ENCODE measurements around the gene CCDC92B. TPM values are rescaled to one million over a fixed set of nuclear protein-coding genes. Genes with fewer than 3 reads are reported as not detected.

The CCDC92B gene
- total RNA-seq, 6 experiments from 2014 or later: not detected

GRCh38 chr17:2695243-2695960, 54.0 kb downstream of the CCDC92B start:
- DNase-seq: no peak
- no peak for TF ChIP-seq CTCF (IDR thresholded peaks at IDR 0.05)
- Mint-ChIP-seq H3K9me3 (no peaks in the 10 kb centered on the region), H3K4me1 (ENCODE audit: low read depth) (no peaks in the 10 kb centered on the region), H3K27ac (no peak overlapping the region), H3K36me3 (ENCODE audit: low read depth) (no peaks in the 10 kb centered on the region), H3K4me3 (no peak overlapping the region), H3K27me3 (ENCODE audit: insufficient read depth) (peaks cover 4% of the 10 kb centered on the region)

- no peaks in the 10 kb centered on the region for H3K9me3 Mint-ChIP-seq
- H3K36me3 Mint-ChIP-seq (ENCODE audit: low read depth): no peaks in the 10 kb centered on the region
- H3K27ac Mint-ChIP-seq: no peak overlapping the region; the same call in 1 of the 2 replicates
- no peak for DNase-seq
- no peak for TF ChIP-seq CTCF (IDR thresholded peaks at IDR 0.05)
- H3K4me1 Mint-ChIP-seq (ENCODE audit: low read depth): no peaks in the 10 kb centered on the region
- no peak overlapping the region for H3K4me3 Mint-ChIP-seq
- peaks cover 7% of the 10 kb centered on the region for H3K27me3 Mint-ChIP-seq (ENCODE audit: insufficient read depth)
These were observed 54.8 kb downstream of the CCDC92B start for GRCh38 chr17:2694381-2695242.

GRCh38 chr17:2693561-2694380, 55.7 kb downstream of the CCDC92B start:
- Mint-ChIP-seq H3K4me3 (no peak overlapping the region), H3K27ac (no peak overlapping the region), H3K27me3 (ENCODE audit: insufficient read depth) (peaks cover 14% of the 10 kb centered on the region), H3K9me3 (peaks cover 6% of the 10 kb centered on the region; the same call in 1 of the 2 replicates), H3K36me3 (ENCODE audit: low read depth) (no peaks in the 10 kb centered on the region), H3K4me1 (ENCODE audit: low read depth) (no peaks in the 10 kb centered on the region)
- no peak for DNase-seq
- no peak for TF ChIP-seq CTCF (IDR thresholded peaks at IDR 0.05)

- H3K27ac Mint-ChIP-seq: no peak overlapping the region
- H3K27me3 Mint-ChIP-seq (ENCODE audit: insufficient read depth): peaks cover 24% of the 10 kb centered on the region
- TF ChIP-seq CTCF (IDR thresholded peaks at IDR 0.05): no peak
- no peak for DNase-seq
- H3K4me3 Mint-ChIP-seq: no peak overlapping the region
- peaks cover 6% of the 10 kb centered on the region; the same call in 1 of the 2 replicates for H3K9me3 Mint-ChIP-seq
- no peaks in the 10 kb centered on the region for H3K36me3 Mint-ChIP-seq (ENCODE audit: low read depth)
- H3K4me1 Mint-ChIP-seq (ENCODE audit: low read depth): peaks cover under 1% of the 10 kb centered on the region
These were observed 56.7 kb downstream of the CCDC92B start for GRCh38 chr17:2692781-2693135.

- Mint-ChIP-seq H3K36me3 (ENCODE audit: low read depth) (no peaks in the 10 kb centered on the region), H3K4me1 (ENCODE audit: low read depth) (peaks cover 7% of the 10 kb centered on the region), H3K27me3 (ENCODE audit: insufficient read depth) (peaks cover 29% of the 10 kb centered on the region), H3K27ac (no peak overlapping the region), H3K9me3 (peaks cover 6% of the 10 kb centered on the region; the same call in 1 of the 2 replicates), H3K4me3 (no peak overlapping the region)
- TF ChIP-seq CTCF (IDR thresholded peaks at IDR 0.05): no peak
- no peak for DNase-seq
These were observed 57.3 kb downstream of the CCDC92B start for GRCh38 chr17:2691965-2692780.

All from HFFc6 (cell line).